HepG2 (cell line): Measurements from ENCODE around the gene HES2. TPM values are rescaled to one million over a fixed set of nuclear protein-coding genes. Genes with fewer than 3 reads are reported as not detected.
A peak's percentile ranks its signal among the peaks of the same experiment; 100 is the strongest.

Source experiments
- ARNT2 ChIP-seq: sonication (generic); formaldehyde crosslinking; IDR thresholded peaks from 2 replicates; pipeline ENCODE4 v1.8.0; 2022; ENCODE audit warnings: mild to moderate bottlenecking, low read depth, missing genetic modification reagents, moderate library complexity
- CBX5 ChIP-seq: sonication (generic); formaldehyde crosslinking; IDR thresholded peaks from 2 replicates; pipeline ENCODE4 v1.4.0; 2020; ENCODE audit warnings: missing genetic modification reagents, borderline replicate concordance
- GZF1 ChIP-seq: sonication (generic); formaldehyde crosslinking; IDR thresholded peaks from 2 replicates; pipeline ENCODE4 v1.5.1; 2020; ENCODE audit warnings: mild to moderate bottlenecking, missing genetic modification reagents
- HNRNPL ChIP-seq: fragments of 200-400 bp; formaldehyde crosslinking; IDR thresholded peaks from 2 replicates; pipeline ENCODE4 v1.6.1; 2017; ENCODE audit warnings: mild to moderate bottlenecking, low read depth, low read length
- KLF15 ChIP-seq: sonication (generic); formaldehyde crosslinking; IDR thresholded peaks from 2 replicates; pipeline ENCODE4 v1.8.1; 2023; ENCODE audit warnings: borderline replicate concordance, mild to moderate bottlenecking, inconsistent platforms, missing genetic modification reagents, mixed read lengths
- NFYC ChIP-seq: IDR thresholded peaks from 2 replicates; pipeline ENCODE4 v1.6.1; 2016; ENCODE audit warnings: missing genetic modification reagents, missing compliant biosample characterization
- PHF20 ChIP-seq: sonication (generic); formaldehyde crosslinking; IDR thresholded peaks from 2 replicates; pipeline ENCODE4 v1.5.0; 2020; ENCODE audit warnings: mild to moderate bottlenecking, missing genetic modification reagents
- POLR2G ChIP-seq: fragments of 200-400 bp; formaldehyde crosslinking; IDR thresholded peaks from 2 replicates; pipeline ENCODE4 v1.6.1; 2018; ENCODE audit warnings: mild to moderate bottlenecking, low read depth, low read length, moderate library complexity
- SAP130 ChIP-seq: IDR thresholded peaks from 2 replicates; pipeline ENCODE4 v1.6.1; 2016; ENCODE audit warnings: low read depth
- SIX4 ChIP-seq: sonication (generic); formaldehyde crosslinking; IDR thresholded peaks from 2 replicates; pipeline ENCODE4 v1.4.0; 2020; ENCODE audit warnings: missing genetic modification reagents
- SMYD3 ChIP-seq: sonication (generic); formaldehyde crosslinking; IDR thresholded peaks from 2 replicates; pipeline ENCODE4 v1.8.1; 2023; ENCODE audit warnings: mild to moderate bottlenecking, missing genetic modification reagents
- SP5 ChIP-seq: IDR thresholded peaks from 2 replicates; pipeline ENCODE4 v1.6.1; 2016; ENCODE audit warnings: low read depth, borderline replicate concordance
- SYNCRIP ChIP-seq: fragments of 200-400 bp; formaldehyde crosslinking; IDR thresholded peaks from 2 replicates; pipeline ENCODE4 v1.6.1; 2018; ENCODE audit warnings: mild to moderate bottlenecking, low read depth, low read length; ENCODE audit not compliant: insufficient read depth
- TARDBP ChIP-seq: sonication (generic); formaldehyde crosslinking; IDR thresholded peaks from 2 replicates; pipeline ENCODE4 v1.8.0; 2022; ENCODE audit warnings: mild to moderate bottlenecking, missing genetic modification reagents
- U2AF1 ChIP-seq: fragments of 200-400 bp; formaldehyde crosslinking; optimal IDR thresholded peaks from 2 replicates; pipeline ENCODE3; 2017; ENCODE audit warnings: mild to moderate bottlenecking, low read depth, low read length
- ZFP36L2 ChIP-seq: sonication (generic); formaldehyde crosslinking; IDR thresholded peaks from 2 replicates; pipeline ENCODE4 v1.4.0; 2020; ENCODE audit warnings: missing genetic modification reagents
- ZNF136 ChIP-seq: sonication (generic); formaldehyde crosslinking; IDR thresholded peaks from 2 replicates; pipeline ENCODE4 v1.8.1; 2022; ENCODE audit warnings: low read depth, mild to moderate bottlenecking, moderate library complexity, missing genetic modification reagents
- ZNF546 ChIP-seq: sonication (generic); formaldehyde crosslinking; conservative IDR thresholded peaks from 2 replicates; pipeline ENCODE4 v1.8.1; 2023; ENCODE audit warnings: mild to moderate bottlenecking, missing genetic modification reagents
- ZSCAN25 ChIP-seq: sonication (generic); formaldehyde crosslinking; IDR thresholded peaks from 2 replicates; pipeline ENCODE4 v1.8.0; 2022; ENCODE audit warnings: mild to moderate bottlenecking, missing genetic modification reagents
- polyA plus RNA-seq, 8 experiments: library from polyadenylated mRNA; depleted of rRNA in 3 of 8; stranded (reverse) in 7 of 8; unstranded in 1 of 8; fragments of >200 nt; fragmentation: Illumina TruSeq in 4 of 8; extraction: Trizol in 4 of 8; gene quantifications; 2 replicates each; pipeline versions ENCODE4 v1.2.1 to v1.2.3, GENCODE V29; 2011 to 2016; ENCODE audit warnings: low read depth in 4 of 8, missing spikeins in 1 of 8, mixed read lengths in 1 of 8; ENCODE audit not compliant: insufficient read depth in 1 of 8
- total RNA-seq, 5 experiments: library from RNA; depleted of rRNA; stranded (reverse); fragments of >200 nt; fragmentation: Illumina TruSeq; extraction: Trizol; gene quantifications; 2 replicates each; pipeline ENCODE4 v1.2.3, GENCODE V29; 2016; ENCODE audit warnings: low read depth in 1 of 5
- TF ChIP-seq, protein P1 (sequence below): sonication (generic); formaldehyde crosslinking; IDR thresholded peaks from 2 replicates; pipeline ENCODE4 v1.4.0; 2020; ENCODE audit warnings: missing genetic modification reagents
- TF ChIP-seq, protein P2 (sequence below): sonication (generic); formaldehyde crosslinking; IDR thresholded peaks from 2 replicates; pipeline ENCODE4 v1.5.1; 2020; ENCODE audit warnings: missing genetic modification reagents, mild to moderate bottlenecking, borderline replicate concordance
- TF ChIP-seq, protein P3 (sequence below): sonication (generic); formaldehyde crosslinking; IDR thresholded peaks from 2 replicates; pipeline ENCODE4 v1.4.0; 2020; ENCODE audit warnings: mild to moderate bottlenecking, missing genetic modification reagents
- TF ChIP-seq, protein P4 (sequence below): sonication (generic); formaldehyde crosslinking; IDR thresholded peaks from 2 replicates; pipeline ENCODE4 v1.4.0; 2020; ENCODE audit warnings: missing genetic modification reagents, mild to moderate bottlenecking, borderline replicate concordance

The HES2 gene
- total and polyA plus RNA-seq, 2 of the 13 experiments (the other 11 are each of a cell fraction or from before 2014, with no cell fraction given), result 0.11 to 0.17 TPM

DNA sequence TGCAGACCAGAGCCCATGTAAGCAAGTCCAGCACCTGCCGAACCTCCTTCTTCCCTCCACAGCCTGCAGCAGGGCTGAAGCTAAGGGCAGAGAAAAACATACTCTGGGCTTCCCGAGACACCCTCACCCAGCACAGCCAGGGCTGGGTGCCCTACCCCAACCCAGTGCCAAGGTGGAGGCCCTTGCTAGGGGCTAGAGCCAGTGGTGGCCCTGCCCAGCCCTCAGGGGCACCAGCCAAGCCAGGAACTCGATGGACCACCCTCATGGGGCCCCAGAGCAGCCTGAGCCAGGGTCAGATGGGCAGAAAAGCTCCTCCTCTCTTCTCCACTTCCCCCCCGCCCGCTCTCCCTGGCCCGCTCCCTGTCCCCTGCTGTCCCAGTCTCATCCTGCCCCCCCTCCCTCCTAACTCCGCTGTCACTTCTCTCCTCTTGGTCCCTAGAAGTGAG, 30.3 kb upstream of the HES2 start (continued):
- TF ChIP-seq, protein P1, sequence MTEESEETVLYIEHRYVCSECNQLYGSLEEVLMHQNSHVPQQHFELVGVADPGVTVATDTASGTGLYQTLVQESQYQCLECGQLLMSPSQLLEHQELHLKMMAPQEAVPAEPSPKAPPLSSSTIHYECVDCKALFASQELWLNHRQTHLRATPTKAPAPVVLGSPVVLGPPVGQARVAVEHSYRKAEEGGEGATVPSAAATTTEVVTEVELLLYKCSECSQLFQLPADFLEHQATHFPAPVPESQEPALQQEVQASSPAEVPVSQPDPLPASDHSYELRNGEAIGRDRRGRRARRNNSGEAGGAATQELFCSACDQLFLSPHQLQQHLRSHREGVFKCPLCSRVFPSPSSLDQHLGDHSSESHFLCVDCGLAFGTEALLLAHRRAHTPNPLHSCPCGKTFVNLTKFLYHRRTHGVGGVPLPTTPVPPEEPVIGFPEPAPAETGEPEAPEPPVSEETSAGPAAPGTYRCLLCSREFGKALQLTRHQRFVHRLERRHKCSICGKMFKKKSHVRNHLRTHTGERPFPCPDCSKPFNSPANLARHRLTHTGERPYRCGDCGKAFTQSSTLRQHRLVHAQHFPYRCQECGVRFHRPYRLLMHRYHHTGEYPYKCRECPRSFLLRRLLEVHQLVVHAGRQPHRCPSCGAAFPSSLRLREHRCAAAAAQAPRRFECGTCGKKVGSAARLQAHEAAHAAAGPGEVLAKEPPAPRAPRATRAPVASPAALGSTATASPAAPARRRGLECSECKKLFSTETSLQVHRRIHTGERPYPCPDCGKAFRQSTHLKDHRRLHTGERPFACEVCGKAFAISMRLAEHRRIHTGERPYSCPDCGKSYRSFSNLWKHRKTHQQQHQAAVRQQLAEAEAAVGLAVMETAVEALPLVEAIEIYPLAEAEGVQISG, result 0 out of 2 replicates have a peak, but pooled peaks have one; percentile 4
- peak; percentile 39; the same call in 1 of the 2 replicates for TF ChIP-seq SP5
- TF ChIP-seq SMYD3, result no peak
- TF ChIP-seq ZSCAN25 (CRISPR knock-in tag), result peak; percentile 48; the same call in 1 of the 2 replicates
- TF ChIP-seq GZF1, result no peak
- TF ChIP-seq POLR2G, result 0 out of 2 replicates have a peak, but pooled peaks have one; percentile 21
- peak; percentile 90 for TF ChIP-seq HNRNPL
- TF ChIP-seq, protein P2, sequence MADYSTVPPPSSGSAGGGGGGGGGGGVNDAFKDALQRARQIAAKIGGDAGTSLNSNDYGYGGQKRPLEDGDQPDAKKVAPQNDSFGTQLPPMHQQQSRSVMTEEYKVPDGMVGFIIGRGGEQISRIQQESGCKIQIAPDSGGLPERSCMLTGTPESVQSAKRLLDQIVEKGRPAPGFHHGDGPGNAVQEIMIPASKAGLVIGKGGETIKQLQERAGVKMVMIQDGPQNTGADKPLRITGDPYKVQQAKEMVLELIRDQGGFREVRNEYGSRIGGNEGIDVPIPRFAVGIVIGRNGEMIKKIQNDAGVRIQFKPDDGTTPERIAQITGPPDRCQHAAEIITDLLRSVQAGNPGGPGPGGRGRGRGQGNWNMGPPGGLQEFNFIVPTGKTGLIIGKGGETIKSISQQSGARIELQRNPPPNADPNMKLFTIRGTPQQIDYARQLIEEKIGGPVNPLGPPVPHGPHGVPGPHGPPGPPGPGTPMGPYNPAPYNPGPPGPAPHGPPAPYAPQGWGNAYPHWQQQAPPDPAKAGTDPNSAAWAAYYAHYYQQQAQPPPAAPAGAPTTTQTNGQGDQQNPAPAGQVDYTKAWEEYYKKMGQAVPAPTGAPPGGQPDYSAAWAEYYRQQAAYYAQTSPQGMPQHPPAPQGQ (CRISPR knock-in tag), result no peak
- peak; percentile 50; the same call in 1 of the 2 replicates for TF ChIP-seq ZNF546
- TF ChIP-seq ZFP36L2 (CRISPR knock-in tag), result no peak
- no peak for TF ChIP-seq NFYC
- TF ChIP-seq, protein P3, sequence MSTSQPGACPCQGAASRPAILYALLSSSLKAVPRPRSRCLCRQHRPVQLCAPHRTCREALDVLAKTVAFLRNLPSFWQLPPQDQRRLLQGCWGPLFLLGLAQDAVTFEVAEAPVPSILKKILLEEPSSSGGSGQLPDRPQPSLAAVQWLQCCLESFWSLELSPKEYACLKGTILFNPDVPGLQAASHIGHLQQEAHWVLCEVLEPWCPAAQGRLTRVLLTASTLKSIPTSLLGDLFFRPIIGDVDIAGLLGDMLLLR, result no peak
- TF ChIP-seq ZNF136 (CRISPR knock-in tag), result no peak
- TF ChIP-seq, protein P4, sequence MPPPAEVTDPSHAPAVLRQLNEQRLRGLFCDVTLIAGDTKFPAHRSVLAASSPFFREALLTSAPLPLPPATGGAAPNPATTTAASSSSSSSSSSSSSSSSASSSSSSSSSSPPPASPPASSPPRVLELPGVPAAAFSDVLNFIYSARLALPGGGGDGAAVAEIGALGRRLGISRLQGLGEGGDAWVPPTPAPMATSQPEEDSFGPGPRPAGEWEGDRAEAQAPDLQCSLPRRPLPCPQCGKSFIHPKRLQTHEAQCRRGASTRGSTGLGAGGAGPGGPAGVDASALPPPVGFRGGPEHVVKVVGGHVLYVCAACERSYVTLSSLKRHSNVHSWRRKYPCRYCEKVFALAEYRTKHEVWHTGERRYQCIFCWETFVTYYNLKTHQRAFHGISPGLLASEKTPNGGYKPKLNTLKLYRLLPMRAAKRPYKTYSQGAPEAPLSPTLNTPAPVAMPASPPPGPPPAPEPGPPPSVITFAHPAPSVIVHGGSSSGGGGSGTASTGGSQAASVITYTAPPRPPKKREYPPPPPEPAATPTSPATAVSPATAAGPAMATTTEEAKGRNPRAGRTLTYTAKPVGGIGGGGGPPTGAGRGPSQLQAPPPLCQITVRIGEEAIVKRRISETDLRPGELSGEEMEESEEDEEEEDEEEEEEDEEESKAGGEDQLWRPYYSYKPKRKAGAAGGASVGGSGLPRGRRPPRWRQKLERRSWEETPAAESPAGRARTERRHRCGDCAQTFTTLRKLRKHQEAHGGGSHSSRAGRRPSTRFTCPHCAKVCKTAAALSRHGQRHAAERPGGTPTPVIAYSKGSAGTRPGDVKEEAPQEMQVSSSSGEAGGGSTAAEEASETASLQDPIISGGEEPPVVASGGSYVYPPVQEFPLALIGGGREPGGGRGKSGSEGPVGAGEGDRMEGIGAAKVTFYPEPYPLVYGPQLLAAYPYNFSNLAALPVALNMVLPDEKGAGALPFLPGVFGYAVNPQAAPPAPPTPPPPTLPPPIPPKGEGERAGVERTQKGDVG (CRISPR knock-in tag), result no peak
- no peak for TF ChIP-seq SYNCRIP
- TF ChIP-seq CBX5 (CRISPR knock-in tag), result no peak
- no peak for TF ChIP-seq SIX4 (CRISPR knock-in tag)
- TF ChIP-seq KLF15, result no peak
- no peak for TF ChIP-seq U2AF1
- peak; percentile 64 for TF ChIP-seq ARNT2 (CRISPR knock-in tag)
- peak; percentile 46; the same call in 1 of the 2 replicates for TF ChIP-seq TARDBP (CRISPR knock-in tag)
- no peak for TF ChIP-seq PHF20 (CRISPR knock-in tag)
- peak; percentile 66 for TF ChIP-seq SAP130 (CRISPR knock-in tag)
